AG04449 (cell line): Measurements from ENCODE around the gene ANTXR1.

Experiments used
- CTCF ChIA-PET: fragments of 350-600 bp; formaldehyde crosslinking; extraction: SDS; loops from one replicate; lab custom pipeline; 2021; ENCODE audit warnings: antibody characterized with exemption; lab: Yijun Ruan, JAX
- POLR2A ChIA-PET: fragments of 400-600, 350-600 bp; formaldehyde crosslinking; extraction: SDS; loops from one replicate; lab custom pipeline; 2020; ENCODE audit warnings: antibody characterized with exemption, inconsistent platforms; lab: Yijun Ruan, JAX
- DNase-seq: peaks from one replicate; pipeline ENCODE4 v3.0.0-alpha.2; 2010; ENCODE audit warnings: low read depth, low spot score
- H3K4me3 ChIP-seq: 2 replicates; pipeline ENCODE4 v1.5.1; 2011; ENCODE audit warnings: low read depth, mild to moderate bottlenecking, control low read depth, low read length
- TF ChIP-seq, protein P1 (sequence below): IDR thresholded peaks from one replicate; pipeline ENCODE4 v1.5.1; 2011; ENCODE audit warnings: mild to moderate bottlenecking, moderate library complexity, low read length, control low read depth, inconsistent platforms; ENCODE audit not compliant: insufficient read depth; ENCODE audit errors: missing control alignments

The ANTXR1 gene

GRCh38 chr2:69211048-69211447 lies 198.1 kb downstream of the ANTXR1 start:
- no peak for DNase-seq
- TF ChIP-seq, protein P1, sequence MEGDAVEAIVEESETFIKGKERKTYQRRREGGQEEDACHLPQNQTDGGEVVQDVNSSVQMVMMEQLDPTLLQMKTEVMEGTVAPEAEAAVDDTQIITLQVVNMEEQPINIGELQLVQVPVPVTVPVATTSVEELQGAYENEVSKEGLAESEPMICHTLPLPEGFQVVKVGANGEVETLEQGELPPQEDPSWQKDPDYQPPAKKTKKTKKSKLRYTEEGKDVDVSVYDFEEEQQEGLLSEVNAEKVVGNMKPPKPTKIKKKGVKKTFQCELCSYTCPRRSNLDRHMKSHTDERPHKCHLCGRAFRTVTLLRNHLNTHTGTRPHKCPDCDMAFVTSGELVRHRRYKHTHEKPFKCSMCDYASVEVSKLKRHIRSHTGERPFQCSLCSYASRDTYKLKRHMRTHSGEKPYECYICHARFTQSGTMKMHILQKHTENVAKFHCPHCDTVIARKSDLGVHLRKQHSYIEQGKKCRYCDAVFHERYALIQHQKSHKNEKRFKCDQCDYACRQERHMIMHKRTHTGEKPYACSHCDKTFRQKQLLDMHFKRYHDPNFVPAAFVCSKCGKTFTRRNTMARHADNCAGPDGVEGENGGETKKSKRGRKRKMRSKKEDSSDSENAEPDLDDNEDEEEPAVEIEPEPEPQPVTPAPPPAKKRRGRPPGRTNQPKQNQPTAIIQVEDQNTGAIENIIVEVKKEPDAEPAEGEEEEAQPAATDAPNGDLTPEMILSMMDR: no peak
- ChIA-PET CTCF (no interaction called here), POLR2A (no interaction called here)
- H3K4me3 ChIP-seq: no peak overlapping the region

GRCh38 chr2:69211686-69212085 lies 198.7 kb downstream of the ANTXR1 start:
- ChIA-PET CTCF (no interaction called here), POLR2A (interaction anchor here (1.4 kb wide), 1 partner anchor 14 kb away, joined by 6 read pairs; no protein-coding TSS in a partner anchor)
- no peak overlapping the region for H3K4me3 ChIP-seq
- DNase-seq: no peak
- TF ChIP-seq, protein P1: no peak

GRCh38 chr2:69212238-69213028 lies 199.5 kb downstream of the ANTXR1 start:
- ChIA-PET CTCF (interaction anchor here (0.8 to 1.4 kb wide), 3 partner anchors 8 to 94 kb away, joined by 3 read pairs; no protein-coding TSS in a partner anchor), POLR2A (interaction anchor here (0.6 to 1.4 kb wide), 2 partner anchors 9 to 13 kb away, joined by 3 to 6 read pairs; no protein-coding TSS in a partner anchor)
- no peak for DNase-seq
- TF ChIP-seq, protein P1: no peak
- H3K4me3 ChIP-seq: no peak overlapping the region

DNA sequence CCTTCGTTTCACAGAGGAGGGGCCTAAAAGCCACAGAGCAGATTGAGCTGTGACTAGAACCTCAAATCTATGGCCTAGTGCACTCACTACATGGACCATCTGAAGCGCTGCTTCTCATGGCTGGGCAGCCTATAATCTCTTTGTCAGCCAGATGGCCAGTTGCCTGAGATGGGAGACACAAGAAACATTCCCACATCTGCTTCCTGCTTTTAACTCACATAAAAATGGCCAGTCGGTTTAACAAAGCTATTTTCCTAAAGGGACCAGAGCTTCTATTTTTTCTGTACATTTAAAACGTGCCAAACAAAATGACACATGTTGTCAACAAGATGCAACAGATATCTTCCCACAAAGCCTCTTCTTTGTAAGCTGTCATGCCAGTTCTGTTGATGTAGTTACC lies 200.2 kb downstream of the ANTXR1 start:
- no peak overlapping the region for H3K4me3 ChIP-seq
- ChIA-PET POLR2A (interaction anchor here (0.6 to 1.4 kb wide), 2 partner anchors 8 to 13 kb away, joined by 3 to 6 read pairs; no protein-coding TSS in a partner anchor), CTCF (interaction anchor here (1.3 to 1.5 kb wide), 4 partner anchors 9 to 270 kb away, joined by 3 to 5 read pairs (median 3); no protein-coding TSS in a partner anchor)
- no peak for DNase-seq
- TF ChIP-seq, protein P1: no peak

GRCh38 chr2:69213782-69214181 lies 200.8 kb downstream of the ANTXR1 start:
- CTCF ChIA-PET: interaction anchor here (1.2 to 1.6 kb wide), 7 partner anchors 9 to 270 kb away, joined by 3 to 6 read pairs (median 4); no protein-coding TSS in a partner anchor
- POLR2A ChIA-PET: no interaction called here
- TF ChIP-seq, protein P1: no peak
- no peak overlapping the region for H3K4me3 ChIP-seq
- no peak for DNase-seq

DNA sequence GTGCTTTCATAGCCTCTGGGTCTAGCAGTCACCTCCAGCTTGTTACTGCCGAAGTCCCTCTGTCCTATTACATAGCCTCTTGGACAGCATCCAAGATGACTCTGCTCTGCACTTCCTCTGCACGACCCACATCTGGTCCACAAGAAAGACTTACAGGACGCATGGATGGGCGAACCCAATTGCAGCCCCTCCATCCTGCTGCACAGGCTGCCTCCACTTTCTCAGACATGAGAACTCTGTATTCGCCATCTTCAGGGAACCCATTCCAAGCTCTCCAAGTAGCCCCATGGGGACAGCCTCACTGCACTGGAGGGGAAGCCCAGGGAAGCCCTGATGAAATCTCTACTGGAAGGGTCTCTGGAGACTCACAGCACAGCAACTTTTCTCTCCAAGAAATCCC lies 201.9 kb downstream of the ANTXR1 start:
- DNase-seq: no peak
- POLR2A ChIA-PET: no interaction called here
- H3K4me3 ChIP-seq: no peak overlapping the region
- TF ChIP-seq, protein P1: no peak
- CTCF ChIA-PET: interaction anchor here (0.6 to 1.6 kb wide), 6 partner anchors 8 to 271 kb away, joined by 3 to 6 read pairs (median 4); partner anchors contain the start of gene ANTXR1
